ENCODE results near the gene ITSN1.

Gene ITSN1

GRCh38 chr21:33680870-33681269 is 38.6 kb downstream of the ITSN1 start:
- no peak for DNase-seq (ENCODE audit: low read depth in 2 of 2)

- no peak for DNase-seq (ENCODE audit: low read depth in 2 of 2)
Measured at GRCh38 chr21:33682992-33683627, 40.8 kb downstream of the ITSN1 start.

GRCh38 chr21:33684068-33684467 is 41.8 kb downstream of the ITSN1 start:
- DNase-seq (ENCODE audit: low read depth in 2 of 2): no peak

GRCh38 chr21:33684923-33685560 is 42.7 kb downstream of the ITSN1 start:
- no peak for DNase-seq (ENCODE audit: low read depth in 2 of 2)

- no peak for DNase-seq (ENCODE audit: low read depth in 2 of 2)
Measured at GRCh38 chr21:33685613-33686197, 43.4 kb downstream of the ITSN1 start.

- DNase-seq (ENCODE audit: low read depth in 2 of 2): no peak
Measured at GRCh38 chr21:33686386-33686785, 44.1 kb downstream of the ITSN1 start.

- DNase-seq (ENCODE audit: low read depth in 2 of 2): no peak
Measured at GRCh38 chr21:33687634-33688033, 45.3 kb downstream of the ITSN1 start.

GRCh38 chr21:33688353-33688752 is 46.1 kb downstream of the ITSN1 start:
- DNase-seq (ENCODE audit: low read depth in 2 of 2): no peak

- DNase-seq (ENCODE audit: low read depth in 2 of 2): no peak
Measured at GRCh38 chr21:33690874-33691273, 48.6 kb downstream of the ITSN1 start.

- DNase-seq (ENCODE audit: low read depth in 2 of 2): no peak
Measured at GRCh38 chr21:33691945-33692603, 49.8 kb downstream of the ITSN1 start.

GRCh38 chr21:33695813-33696212 is 53.5 kb downstream of the ITSN1 start:
- no peak for DNase-seq (ENCODE audit: low read depth in 2 of 2)

GRCh38 chr21:33696465-33696864 is 54.2 kb downstream of the ITSN1 start:
- DNase-seq (ENCODE audit: low read depth in 2 of 2): no peak

- no peak for DNase-seq (ENCODE audit: low read depth in 2 of 2)
Measured at GRCh38 chr21:33698087-33698860, 56.0 kb downstream of the ITSN1 start.

GRCh38 chr21:33699277-33699676 is 57.0 kb downstream of the ITSN1 start:
- no peak for DNase-seq (ENCODE audit: low read depth in 2 of 2)

GRCh38 chr21:33700491-33700890 is 58.2 kb downstream of the ITSN1 start:
- no peak for DNase-seq (ENCODE audit: low read depth in 2 of 2)

GRCh38 chr21:33703750-33704606 is 61.7 kb downstream of the ITSN1 start:
- DNase-seq (ENCODE audit: low read depth in 2 of 2): no peak

- DNase-seq (ENCODE audit: low read depth in 2 of 2): no peak
Measured at GRCh38 chr21:33707846-33708245, 65.5 kb downstream of the ITSN1 start.

GRCh38 chr21:33708874-33709273 is 66.6 kb downstream of the ITSN1 start:
- DNase-seq (ENCODE audit: low read depth in 2 of 2): no peak

- DNase-seq (ENCODE audit: low read depth in 2 of 2): no peak
Measured at GRCh38 chr21:33712022-33712803, 69.9 kb downstream of the ITSN1 start.

GRCh38 chr21:33721081-33721480 is 78.8 kb downstream of the ITSN1 start:
- DNase-seq (ENCODE audit: low read depth in 2 of 2): no peak
